AG04449 (cell line): ENCODE measurements around the gene NOSIP.
"Not testable (repeated sequence)": the region's sequence is repeated elsewhere in the genome, so short reads cannot be mapped to it uniquely, and the experiment has no call there.

Source experiments
- CTCF ChIA-PET: fragments of 350-600 bp; formaldehyde crosslinking; extraction: SDS; loops from one replicate; lab custom pipeline; 2021; ENCODE audit warnings: antibody characterized with exemption; lab: Yijun Ruan, JAX
- POLR2A ChIA-PET: fragments of 400-600, 350-600 bp; formaldehyde crosslinking; extraction: SDS; loops from one replicate; lab custom pipeline; 2020; ENCODE audit warnings: antibody characterized with exemption, inconsistent platforms; lab: Yijun Ruan, JAX
- DNase-seq: peaks from one replicate; pipeline ENCODE4 v3.0.0-alpha.2; 2010; ENCODE audit warnings: low read depth, low spot score
- H3K4me3 ChIP-seq: 2 replicates; pipeline ENCODE4 v1.5.1; 2011; ENCODE audit warnings: low read depth, mild to moderate bottlenecking, control low read depth, low read length
- TF ChIP-seq, protein P1 (sequence below): IDR thresholded peaks from one replicate; pipeline ENCODE4 v1.5.1; 2011; ENCODE audit warnings: mild to moderate bottlenecking, moderate library complexity, low read length, control low read depth, inconsistent platforms; ENCODE audit not compliant: insufficient read depth; ENCODE audit errors: missing control alignments

NOSIP gene, protein sequence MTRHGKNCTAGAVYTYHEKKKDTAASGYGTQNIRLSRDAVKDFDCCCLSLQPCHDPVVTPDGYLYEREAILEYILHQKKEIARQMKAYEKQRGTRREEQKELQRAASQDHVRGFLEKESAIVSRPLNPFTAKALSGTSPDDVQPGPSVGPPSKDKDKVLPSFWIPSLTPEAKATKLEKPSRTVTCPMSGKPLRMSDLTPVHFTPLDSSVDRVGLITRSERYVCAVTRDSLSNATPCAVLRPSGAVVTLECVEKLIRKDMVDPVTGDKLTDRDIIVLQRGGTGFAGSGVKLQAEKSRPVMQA

GRCh38 chr19:49580264-49581006 is at the start of gene NOSIP:
NOSIP (minus strand) TSS chr19:49580556; CDS start chr19:49560691, 19,865 bp downstream.
- POLR2A ChIA-PET, result interaction anchor here (0.6 to 2.8 kb wide), 17 partner anchors 9 to 314 kb away, joined by 3 to 14 read pairs (median 4); partner anchors contain the start of genes ALDH16A1, AP2A1, PRR12 and RPS11
- CTCF ChIA-PET, result interaction anchor here (1.0 to 4.9 kb wide), 8 partner anchors 10 to 95 kb away, joined by 3 to 124 read pairs (median 4); partner anchors contain the start of gene RCN3
- peak; percentile 84 for DNase-seq
- peak within 1 kb of the TSS; percentile 84 for H3K4me3 ChIP-seq
- TF ChIP-seq, protein P1, sequence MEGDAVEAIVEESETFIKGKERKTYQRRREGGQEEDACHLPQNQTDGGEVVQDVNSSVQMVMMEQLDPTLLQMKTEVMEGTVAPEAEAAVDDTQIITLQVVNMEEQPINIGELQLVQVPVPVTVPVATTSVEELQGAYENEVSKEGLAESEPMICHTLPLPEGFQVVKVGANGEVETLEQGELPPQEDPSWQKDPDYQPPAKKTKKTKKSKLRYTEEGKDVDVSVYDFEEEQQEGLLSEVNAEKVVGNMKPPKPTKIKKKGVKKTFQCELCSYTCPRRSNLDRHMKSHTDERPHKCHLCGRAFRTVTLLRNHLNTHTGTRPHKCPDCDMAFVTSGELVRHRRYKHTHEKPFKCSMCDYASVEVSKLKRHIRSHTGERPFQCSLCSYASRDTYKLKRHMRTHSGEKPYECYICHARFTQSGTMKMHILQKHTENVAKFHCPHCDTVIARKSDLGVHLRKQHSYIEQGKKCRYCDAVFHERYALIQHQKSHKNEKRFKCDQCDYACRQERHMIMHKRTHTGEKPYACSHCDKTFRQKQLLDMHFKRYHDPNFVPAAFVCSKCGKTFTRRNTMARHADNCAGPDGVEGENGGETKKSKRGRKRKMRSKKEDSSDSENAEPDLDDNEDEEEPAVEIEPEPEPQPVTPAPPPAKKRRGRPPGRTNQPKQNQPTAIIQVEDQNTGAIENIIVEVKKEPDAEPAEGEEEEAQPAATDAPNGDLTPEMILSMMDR, result no peak

- CTCF ChIA-PET, result interaction anchor here (0.7 to 1.5 kb wide), 2 partner anchors 9 to 51 kb away, joined by 3 read pairs; no protein-coding TSS in a partner anchor
- H3K4me3 ChIP-seq, result no peak overlapping the region
- TF ChIP-seq, protein P1, result no peak
- POLR2A ChIA-PET, result no interaction called here
- DNase-seq, result no peak
Observed at GRCh38 chr19:49629659-49630058, 49.3 kb upstream of the NOSIP start.

- DNase-seq, result no peak
- CTCF ChIA-PET, result no interaction called here
- POLR2A ChIA-PET, result no interaction called here
- no peak overlapping the region for H3K4me3 ChIP-seq
- TF ChIP-seq, protein P1, result no peak
Observed at GRCh38 chr19:49626226-49626625, 45.9 kb upstream of the NOSIP start.

GRCh38 chr19:49624967-49625910 is 44.9 kb upstream of the NOSIP start:
- POLR2A ChIA-PET, result interaction anchor here (0.9 kb wide), 1 partner anchor 15 kb away, joined by 3 read pairs; no protein-coding TSS in a partner anchor
- TF ChIP-seq, protein P1, result no peak
- no peak for DNase-seq
- H3K4me3 ChIP-seq, result no peak overlapping the region
- CTCF ChIA-PET, result no interaction called here

GRCh38 chr19:49617860-49618259 is 37.5 kb upstream of the NOSIP start:
- DNase-seq, H3K4me3 ChIP-seq: not testable (repeated sequence)
- POLR2A ChIA-PET, result interaction anchor here (1.5 kb wide), 1 partner anchor 16 kb away, joined by 3 read pairs; no protein-coding TSS in a partner anchor
- CTCF ChIA-PET, result interaction anchor here (0.6 to 1.8 kb wide), 3 partner anchors 13 to 71 kb away, joined by 3 to 8 read pairs (median 4); no protein-coding TSS in a partner anchor

GRCh38 chr19:49616945-49617344 is 36.6 kb upstream of the NOSIP start:
- H3K4me3 ChIP-seq, result no peak overlapping the region
- ChIA-PET POLR2A (interaction anchor here (1.3 kb wide), 1 partner anchor 23 kb away, joined by 5 read pairs; the partner anchor contains the start of gene RRAS), CTCF (interaction anchor here (0.9 kb wide), 1 partner anchor 47 kb away, joined by 3 read pairs; no protein-coding TSS in a partner anchor)
- no peak for DNase-seq
- TF ChIP-seq, protein P1, result no peak
